Endothelial cell (in vitro differentiated cells): ENCODE results near the gene TBC1D1. TPM values are rescaled to one million over a fixed set of nuclear protein-coding genes. Genes with fewer than 3 reads are reported as not detected.

Source experiments
- DNase-seq: peaks from one replicate; pipeline ENCODE4 v3.0.0; 2021; ENCODE audit warnings: low spot score
- H3K27ac Mint-ChIP-seq: one replicate; pipeline ENCODE4 v1.8.0; 2021; ENCODE audit warnings: mixed read lengths, inconsistent platforms; ENCODE audit not compliant: unreplicated experiment
- H3K27me3 Mint-ChIP-seq: one replicate; pipeline ENCODE4 v1.8.0; 2021; ENCODE audit warnings: mild to moderate bottlenecking, moderate library complexity, mixed read lengths, inconsistent platforms; ENCODE audit not compliant: unreplicated experiment
- H3K36me3 Mint-ChIP-seq: one replicate; pipeline ENCODE4 v1.8.0; 2021; ENCODE audit warnings: mild to moderate bottlenecking, low read depth, mixed read lengths, inconsistent platforms; ENCODE audit not compliant: unreplicated experiment
- H3K4me1 Mint-ChIP-seq: one replicate; pipeline ENCODE4 v1.8.0; 2021; ENCODE audit warnings: mild to moderate bottlenecking, mixed read lengths, inconsistent platforms; ENCODE audit not compliant: unreplicated experiment
- H3K4me3 Mint-ChIP-seq: one replicate; pipeline ENCODE4 v1.8.0; 2021; ENCODE audit warnings: mild to moderate bottlenecking, mixed read lengths, inconsistent platforms; ENCODE audit not compliant: unreplicated experiment
- H3K9me3 Mint-ChIP-seq: one replicate; pipeline ENCODE4 v1.8.0; 2021; ENCODE audit warnings: mixed read lengths, inconsistent platforms; ENCODE audit not compliant: unreplicated experiment
- CTCF ChIP-seq: fragments of 200-600 bp; sonication (generic); IDR thresholded peaks from one replicate; pipeline ENCODE4 v1.5.0; 2021; ENCODE audit warnings: antibody characterized with exemption; ENCODE audit not compliant: unreplicated experiment
- total RNA-seq: library from RNA; stranded (reverse); fragmentation: NEBNext Ultra II Directional; extraction: Animal tissue kit (Norgen Biotek cat#: 25700); gene quantifications from one replicate; pipeline ENCODE4 v1.2.1, GENCODE V29; 2021; ENCODE audit not compliant: unreplicated experiment

Gene TBC1D1
- total RNA-seq, 1 donor from 2014 or later, result 139 TPM

GRCh38 chr4:37988670-37989069 is 97.8 kb downstream of the TBC1D1 start:
- H3K4me1 Mint-ChIP-seq, result peaks cover 13% of the 10 kb centered on the region
- H3K4me3 Mint-ChIP-seq, result no peak overlapping the region
- H3K27ac Mint-ChIP-seq, result no peak overlapping the region
- no peaks in the 10 kb centered on the region for H3K9me3 Mint-ChIP-seq
- TF ChIP-seq CTCF, result no peak
- DNase-seq, result no peak
- H3K27me3 Mint-ChIP-seq, result peaks cover 3% of the 10 kb centered on the region
- H3K36me3 Mint-ChIP-seq, result no peaks in the 10 kb centered on the region

- peaks cover 3% of the 10 kb centered on the region for H3K27me3 Mint-ChIP-seq
- no peaks in the 10 kb centered on the region for H3K36me3 Mint-ChIP-seq
- no peak overlapping the region for H3K27ac Mint-ChIP-seq
- no peak for DNase-seq
- H3K9me3 Mint-ChIP-seq, result no peaks in the 10 kb centered on the region
- peaks cover 13% of the 10 kb centered on the region for H3K4me1 Mint-ChIP-seq
- H3K4me3 Mint-ChIP-seq, result no peak overlapping the region
- TF ChIP-seq CTCF, result no peak
Observed at GRCh38 chr4:37989398-37990260, 98.7 kb downstream of the TBC1D1 start.

GRCh38 chr4:37990731-37991245 is 99.9 kb downstream of the TBC1D1 start:
- Mint-ChIP-seq H3K9me3 (no peaks in the 10 kb centered on the region), H3K4me1 (peaks cover 13% of the 10 kb centered on the region), H3K27ac (no peak overlapping the region), H3K27me3 (peaks cover 3% of the 10 kb centered on the region), H3K36me3 (no peaks in the 10 kb centered on the region), H3K4me3 (no peak overlapping the region)
- DNase-seq, result no peak
- no peak for TF ChIP-seq CTCF

- no peak for TF ChIP-seq CTCF
- H3K36me3 Mint-ChIP-seq, result no peaks in the 10 kb centered on the region
- peaks cover 13% of the 10 kb centered on the region for H3K4me1 Mint-ChIP-seq
- H3K27ac Mint-ChIP-seq, result no peak overlapping the region
- peak overlapping the region; percentile 16 for H3K4me3 Mint-ChIP-seq
- no peak for DNase-seq
- H3K27me3 Mint-ChIP-seq, result peaks cover 3% of the 10 kb centered on the region
- H3K9me3 Mint-ChIP-seq, result no peaks in the 10 kb centered on the region
Observed at GRCh38 chr4:37991623-37992410, 100.9 kb downstream of the TBC1D1 start.

- Mint-ChIP-seq H3K27me3 (peaks cover 4% of the 10 kb centered on the region), H3K4me3 (no peak overlapping the region), H3K36me3 (no peaks in the 10 kb centered on the region), H3K27ac (no peak overlapping the region), H3K9me3 (no peaks in the 10 kb centered on the region), H3K4me1 (peaks cover 10% of the 10 kb centered on the region)
- no peak for DNase-seq
- TF ChIP-seq CTCF, result no peak
Observed at GRCh38 chr4:37993806-37994205, 102.9 kb downstream of the TBC1D1 start.
